H9 (cell line): ENCODE results near the gene KRT9. TPM values are rescaled to one million over a fixed set of nuclear protein-coding genes. Genes with fewer than 3 reads are reported as not detected.

ENCODE experiments used
- DNase-seq: peaks from one replicate; pipeline ENCODE4 v3.0.0-alpha.2; 2017
- H2AFZ ChIP-seq: one replicate; pipeline ENCODE4 v1.6.1; 2013; ENCODE audit warnings: mild to moderate bottlenecking, low read length, control low read depth, moderate library complexity
- H2AK5ac ChIP-seq: 2 replicates; pipeline ENCODE4 v1.6.1; 2013; ENCODE audit warnings: low read length, control low read depth, mixed read lengths; ENCODE audit not compliant: insufficient read length
- H2BK120ac ChIP-seq: one replicate; pipeline ENCODE4 v1.6.1; 2013; ENCODE audit warnings: low read depth, mild to moderate bottlenecking, low read length, control low read depth, inconsistent platforms; ENCODE audit not compliant: poor library complexity, severe bottlenecking
- H2BK12ac ChIP-seq: 2 replicates; pipeline ENCODE4 v1.6.1; 2013; ENCODE audit warnings: low read length, control low read depth, mixed read lengths, low read depth; ENCODE audit not compliant: insufficient read length
- H2BK15ac ChIP-seq: 2 replicates; pipeline ENCODE4 v1.6.1; 2013; ENCODE audit warnings: low read depth, low read length, control low read depth
- H2BK20ac ChIP-seq: one replicate; pipeline ENCODE4 v1.6.1; 2013; ENCODE audit warnings: low read depth, mild to moderate bottlenecking, low read length, control low read depth, inconsistent platforms; ENCODE audit not compliant: poor library complexity, severe bottlenecking
- H2BK5ac ChIP-seq: 2 replicates; pipeline ENCODE4 v1.6.1; 2013; ENCODE audit warnings: low read length, control low read depth, mixed read lengths; ENCODE audit not compliant: insufficient read length
- H3K14ac ChIP-seq: 2 replicates; pipeline ENCODE4 v1.6.1; 2013; ENCODE audit warnings: low read length, control low read depth; ENCODE audit not compliant: insufficient read depth
- H3K18ac ChIP-seq: 2 replicates; pipeline ENCODE4 v1.6.1; 2013; ENCODE audit warnings: low read depth, mild to moderate bottlenecking, mixed read lengths, low read length, control low read depth; ENCODE audit not compliant: insufficient read length
- H3K23ac ChIP-seq: 2 replicates; pipeline ENCODE4 v1.6.1; 2013; ENCODE audit warnings: low read length, control low read depth, mixed read lengths, low read depth; ENCODE audit not compliant: insufficient read length
- H3K23me2 ChIP-seq: 2 replicates; pipeline ENCODE4 v1.6.1; 2013; ENCODE audit warnings: low read depth, mild to moderate bottlenecking, mixed read lengths, low read length, control low read depth; ENCODE audit not compliant: insufficient read length, poor library complexity, severe bottlenecking
- H3K27ac ChIP-seq: 2 replicates; pipeline ENCODE4 v1.5.1; 2013; ENCODE audit warnings: low read length, control low read depth, mixed read lengths, low read depth; ENCODE audit not compliant: insufficient read length
- H3K27me3 ChIP-seq: 2 replicates; pipeline ENCODE4 v1.6.1; 2013; ENCODE audit warnings: low read length, control low read depth, inconsistent platforms; ENCODE audit not compliant: insufficient read depth
- H3K4ac ChIP-seq: 2 replicates; pipeline ENCODE4 v1.6.1; 2013; ENCODE audit warnings: low read depth, mild to moderate bottlenecking, control low read depth, inconsistent platforms, low read length, moderate library complexity
- H3K4me1 ChIP-seq: 2 replicates; pipeline ENCODE4 v1.6.1; 2013; ENCODE audit warnings: low read length, control low read depth, inconsistent platforms; ENCODE audit not compliant: insufficient read depth
- H3K4me2 ChIP-seq: 2 replicates; pipeline ENCODE4 v1.6.1; 2013; ENCODE audit warnings: low read length, control low read depth, mixed read lengths; ENCODE audit not compliant: insufficient read length, insufficient read depth
- H3K56ac ChIP-seq: 2 replicates; pipeline ENCODE4 v1.6.1; 2013; ENCODE audit warnings: low read depth, mild to moderate bottlenecking, mixed read lengths, low read length, control low read depth; ENCODE audit not compliant: insufficient read length
- H3K79me1 ChIP-seq: 2 replicates; pipeline ENCODE4 v1.6.1; 2013; ENCODE audit warnings: low read depth, mild to moderate bottlenecking, moderate library complexity, low read length, control low read depth, inconsistent platforms; ENCODE audit not compliant: insufficient read depth, poor library complexity, severe bottlenecking
- H3K79me2 ChIP-seq: 2 replicates; pipeline ENCODE4 v1.6.1; 2013; ENCODE audit warnings: low read length, control low read depth, inconsistent platforms; ENCODE audit not compliant: insufficient read depth
- H3K9ac ChIP-seq: 2 replicates; pipeline ENCODE4 v1.6.1; 2013; ENCODE audit warnings: low read length, control low read depth, mixed read lengths; ENCODE audit not compliant: insufficient read length; ENCODE audit errors: extremely low read depth
- H3K9me3 ChIP-seq: one replicate; pipeline ENCODE4 v1.6.1; 2013; ENCODE audit warnings: low read depth, low read length, inconsistent platforms; ENCODE audit not compliant: control insufficient read depth
- H3T11ph ChIP-seq: one replicate; pipeline ENCODE4 v1.6.1; 2013; ENCODE audit warnings: mild to moderate bottlenecking, low read length, control low read depth, inconsistent platforms
- H4K20me1 ChIP-seq: one replicate; pipeline ENCODE4 v1.6.1; 2013; ENCODE audit not compliant: control insufficient read depth, insufficient read length, insufficient read depth
- H4K5ac ChIP-seq: 2 replicates; pipeline ENCODE4 v1.6.1; 2013; ENCODE audit warnings: low read depth, mild to moderate bottlenecking, mixed read lengths, low read length, control low read depth; ENCODE audit not compliant: insufficient read length
- H4K8ac ChIP-seq: replicated peaks from 2 replicates; pipeline ENCODE4 v1.6.1; 2013; ENCODE audit warnings: low read length, control low read depth, mixed read lengths, low read depth; ENCODE audit not compliant: insufficient read length
- H4K91ac ChIP-seq: 2 replicates; pipeline ENCODE4 v1.6.1; 2013; ENCODE audit warnings: low read depth, mild to moderate bottlenecking, moderate library complexity, mixed read lengths, low read length, control low read depth; ENCODE audit not compliant: insufficient read length
- H3K27ac Mint-ChIP-seq, 3 experiments: 2 replicates in 2 of 3; 3 replicates in 1 of 3; pipeline ENCODE4 v1.8.0; 2020 to 2021; ENCODE audit warnings: mixed read lengths in 3 of 3, mild to moderate bottlenecking in 1 of 3, moderate library complexity in 1 of 3
- H3K27me3 Mint-ChIP-seq: 2 replicates; pipeline ENCODE4 v1.8.0; 2021; ENCODE audit warnings: low read depth, mild to moderate bottlenecking, moderate library complexity, mixed read lengths
- H3K36me3 Mint-ChIP-seq, 3 experiments: 2 replicates in 2 of 3; 3 replicates in 1 of 3; pipeline ENCODE4 v1.8.0; 2020 to 2021; ENCODE audit warnings: low read depth in 3 of 3, mixed read lengths in 3 of 3; ENCODE audit not compliant: insufficient read depth in 1 of 3
- H3K4me1 Mint-ChIP-seq, 2 experiments: 2 replicates each; pipeline ENCODE4 v1.8.0; 2020; ENCODE audit warnings: mixed read lengths in 2 of 2
- H3K4me3 Mint-ChIP-seq, 2 experiments: 2 replicates in 1 of 2; 3 replicates in 1 of 2; pipeline ENCODE4 v1.8.0; 2020 to 2021; ENCODE audit warnings: mild to moderate bottlenecking in 2 of 2, mixed read lengths in 2 of 2, moderate library complexity in 1 of 2
- H3K9me3 Mint-ChIP-seq, 2 experiments: 2 replicates in 1 of 2; 3 replicates in 1 of 2; pipeline ENCODE4 v1.8.0; 2020; ENCODE audit warnings: mild to moderate bottlenecking in 2 of 2, mixed read lengths in 2 of 2, moderate library complexity in 1 of 2
- CTCF ChIP-seq: fragments of 200-600 bp; sonication (generic); conservative IDR thresholded peaks from 3 replicates; pipeline ENCODE4 v1.8.0; 2021; ENCODE audit warnings: antibody characterized with exemption, mild to moderate bottlenecking
- WGBS: extraction: QIAGEN DNeasy Blood & Tissue Kit; methylation state at CpG from one replicate; pipeline ENCODE4 v1.1.7; 2013; ENCODE audit warnings: missing lambda C conversion rate, low lambda C conversion rate, mixed read lengths; ENCODE audit not compliant: insufficient read length; ENCODE audit errors: extremely low coverage; 5-methylcytosine and 5-hydroxymethylcytosine counted together
- total RNA-seq: library from RNA; stranded (reverse); gene quantifications from 2 replicates; pipeline ENCODE4 v1.2.1, GENCODE V29; 2021

The KRT9 gene
- total RNA-seq, 1 experiment from 2014 or later = not detected

- no peaks in the 10 kb centered on the region for H3K9me3 Mint-ChIP-seq
- Histone ChIP-seq H4K20me1 (no peaks in the 10 kb centered on the region), H2AFZ (no peak overlapping the region), H4K5ac (no peak overlapping the region), H2AK5ac (no peak overlapping the region), H3K79me1 (no peaks in the 10 kb centered on the region), H2BK15ac (no peak overlapping the region), H2BK5ac (no peak overlapping the region), H4K91ac (no peak overlapping the region), H3K4me1 (no peaks in the 10 kb centered on the region), H3K23me2 (no peaks in the 10 kb centered on the region), H3K79me2 (no peaks in the 10 kb centered on the region; the same call in 1 of the 2 replicates), H3K4ac (no peak overlapping the region), H3K27me3 (no peaks in the 10 kb centered on the region), H3K9ac (no peak overlapping the region), H4K8ac (no peak overlapping the region), H3K27ac (no peak overlapping the region), H3K23ac (no peak overlapping the region), H3K56ac (no peak overlapping the region), H2BK120ac (no peak overlapping the region), H2BK20ac (no peak overlapping the region), H3K14ac (no peak overlapping the region), H2BK12ac (no peak overlapping the region), H3K18ac (no peak overlapping the region), H3K4me2 (no peak overlapping the region), H3K9me3 (no peaks in the 10 kb centered on the region), H3T11ph (no peak overlapping the region)
- peaks cover 12 to 21% of the 10 kb centered on the region in 2 experiments for H3K4me1 Mint-ChIP-seq
- WGBS = no CpG with 5 or more reads among the region's 3 CpGs
- DNase-seq = no peak
- H3K4me3 Mint-ChIP-seq = no peak overlapping the region
- H3K36me3 Mint-ChIP-seq = no peaks in the 10 kb centered on the region
- TF ChIP-seq CTCF = no peak
- H3K27me3 Mint-ChIP-seq = peaks cover 4% of the 10 kb centered on the region
- no peak overlapping the region; a peak in 1 of 7 replicates for H3K27ac Mint-ChIP-seq
Observed at GRCh38 chr17:41589301-41589700, 17.4 kb upstream of the KRT9 start.
